ENCODE measurements around the gene LAMP2.

DNA sequence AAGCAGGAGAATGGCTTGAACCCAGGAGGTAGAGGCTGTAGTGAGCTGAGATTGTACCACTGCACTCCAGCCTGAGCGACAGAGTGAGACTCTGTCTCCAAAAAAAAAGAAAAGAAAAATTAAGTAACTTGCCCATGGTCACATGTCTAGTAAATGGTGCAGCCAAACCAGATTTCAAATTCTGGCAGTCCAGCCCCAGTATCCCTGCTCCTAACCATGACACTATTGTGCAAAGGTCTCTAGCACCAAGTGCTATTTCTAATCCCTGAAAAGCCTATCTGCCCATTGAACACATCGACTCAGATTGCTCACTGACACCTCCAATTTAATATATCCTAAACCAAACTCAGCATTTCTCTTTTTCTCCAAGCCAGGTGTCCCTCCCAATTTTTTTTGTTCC lies 7.6 kb upstream of the LAMP2 start:
- TF ChIP-seq, protein P1, sequence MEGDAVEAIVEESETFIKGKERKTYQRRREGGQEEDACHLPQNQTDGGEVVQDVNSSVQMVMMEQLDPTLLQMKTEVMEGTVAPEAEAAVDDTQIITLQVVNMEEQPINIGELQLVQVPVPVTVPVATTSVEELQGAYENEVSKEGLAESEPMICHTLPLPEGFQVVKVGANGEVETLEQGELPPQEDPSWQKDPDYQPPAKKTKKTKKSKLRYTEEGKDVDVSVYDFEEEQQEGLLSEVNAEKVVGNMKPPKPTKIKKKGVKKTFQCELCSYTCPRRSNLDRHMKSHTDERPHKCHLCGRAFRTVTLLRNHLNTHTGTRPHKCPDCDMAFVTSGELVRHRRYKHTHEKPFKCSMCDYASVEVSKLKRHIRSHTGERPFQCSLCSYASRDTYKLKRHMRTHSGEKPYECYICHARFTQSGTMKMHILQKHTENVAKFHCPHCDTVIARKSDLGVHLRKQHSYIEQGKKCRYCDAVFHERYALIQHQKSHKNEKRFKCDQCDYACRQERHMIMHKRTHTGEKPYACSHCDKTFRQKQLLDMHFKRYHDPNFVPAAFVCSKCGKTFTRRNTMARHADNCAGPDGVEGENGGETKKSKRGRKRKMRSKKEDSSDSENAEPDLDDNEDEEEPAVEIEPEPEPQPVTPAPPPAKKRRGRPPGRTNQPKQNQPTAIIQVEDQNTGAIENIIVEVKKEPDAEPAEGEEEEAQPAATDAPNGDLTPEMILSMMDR (IDR thresholded peaks at IDR 0.05): no peak
- no peak for TF ChIP-seq POLR2A (IDR thresholded peaks at IDR 0.05)
- no peak for TF ChIP-seq POLR2AphosphoS5 (IDR thresholded peaks at IDR 0.05)
- TF ChIP-seq EP300 (IDR thresholded peaks at IDR 0.05): no peak
